Neural crest cell (in vitro differentiated cells): Measurements from ENCODE around the gene SLC36A1. TPM values are rescaled to one million over a fixed set of nuclear protein-coding genes. Genes with fewer than 3 reads are reported as not detected.

Experiments
- DNase-seq: peaks from one replicate; pipeline ENCODE4 v3.0.0; 2021; ENCODE audit warnings: low read depth, mixed read lengths, low spot score
- H3K27ac Mint-ChIP-seq: one replicate; pipeline ENCODE4 v1.8.0; 2021; ENCODE audit warnings: mild to moderate bottlenecking, mixed read lengths; ENCODE audit not compliant: unreplicated experiment
- H3K27me3 Mint-ChIP-seq: 2 replicates; pipeline ENCODE4 v1.8.0; 2021; ENCODE audit warnings: low read depth, mild to moderate bottlenecking, mixed read lengths
- H3K36me3 Mint-ChIP-seq: 2 replicates; pipeline ENCODE4 v1.8.0; 2021; ENCODE audit warnings: low read depth, mild to moderate bottlenecking, mixed read lengths
- H3K4me1 Mint-ChIP-seq: 2 replicates; pipeline ENCODE4 v1.8.0; 2021; ENCODE audit warnings: mixed read lengths
- H3K4me3 Mint-ChIP-seq: one replicate; pipeline ENCODE4 v1.8.0; 2021; ENCODE audit warnings: mild to moderate bottlenecking, mixed read lengths
- H3K9me3 Mint-ChIP-seq: 2 replicates; pipeline ENCODE4 v1.8.0; 2021; ENCODE audit warnings: mixed read lengths
- total RNA-seq: library from RNA; stranded (reverse); gene quantifications from 2 replicates; pipeline ENCODE4 v1.2.1, GENCODE V29; 2021
- TF ChIP-seq, protein P1 (sequence below): fragments of 200-600 bp; sonication (generic); conservative IDR thresholded peaks from 2 replicates; pipeline ENCODE4 v1.5.0; 2021; ENCODE audit warnings: antibody characterized with exemption, mild to moderate bottlenecking

The SLC36A1 gene
- total RNA-seq, 1 donor from 2014 or later = 19.3 TPM

DNA sequence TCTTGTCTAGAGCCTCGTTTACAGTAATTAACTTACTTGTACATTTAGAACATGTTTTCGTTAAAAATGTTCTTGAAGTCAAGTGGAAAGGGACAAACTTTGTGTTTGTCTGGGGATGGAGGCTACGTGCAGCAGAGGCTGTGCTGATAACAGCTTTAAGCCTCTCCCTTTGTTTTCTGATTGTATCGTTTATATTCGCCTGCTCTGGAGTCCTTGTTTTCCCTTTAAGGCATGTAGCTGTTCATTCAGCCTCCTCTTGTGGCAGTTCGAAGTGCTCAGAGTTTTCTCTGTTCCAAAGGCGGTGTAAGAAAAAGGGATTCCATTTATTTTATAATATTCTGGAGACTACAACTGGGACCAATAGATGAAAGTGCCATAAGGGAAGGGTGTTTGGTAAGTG, 1.9 kb downstream of the SLC36A1 start:
- DNase-seq = no peak
- Mint-ChIP-seq H3K4me1 (peaks cover 25% of the 10 kb centered on the region), H3K4me3 (peak overlapping the region; percentile 94), H3K9me3 (no peaks in the 10 kb centered on the region), H3K27ac (no peak overlapping the region), H3K36me3 (no peaks in the 10 kb centered on the region), H3K27me3 (peaks cover 6% of the 10 kb centered on the region)
- TF ChIP-seq, protein P1, sequence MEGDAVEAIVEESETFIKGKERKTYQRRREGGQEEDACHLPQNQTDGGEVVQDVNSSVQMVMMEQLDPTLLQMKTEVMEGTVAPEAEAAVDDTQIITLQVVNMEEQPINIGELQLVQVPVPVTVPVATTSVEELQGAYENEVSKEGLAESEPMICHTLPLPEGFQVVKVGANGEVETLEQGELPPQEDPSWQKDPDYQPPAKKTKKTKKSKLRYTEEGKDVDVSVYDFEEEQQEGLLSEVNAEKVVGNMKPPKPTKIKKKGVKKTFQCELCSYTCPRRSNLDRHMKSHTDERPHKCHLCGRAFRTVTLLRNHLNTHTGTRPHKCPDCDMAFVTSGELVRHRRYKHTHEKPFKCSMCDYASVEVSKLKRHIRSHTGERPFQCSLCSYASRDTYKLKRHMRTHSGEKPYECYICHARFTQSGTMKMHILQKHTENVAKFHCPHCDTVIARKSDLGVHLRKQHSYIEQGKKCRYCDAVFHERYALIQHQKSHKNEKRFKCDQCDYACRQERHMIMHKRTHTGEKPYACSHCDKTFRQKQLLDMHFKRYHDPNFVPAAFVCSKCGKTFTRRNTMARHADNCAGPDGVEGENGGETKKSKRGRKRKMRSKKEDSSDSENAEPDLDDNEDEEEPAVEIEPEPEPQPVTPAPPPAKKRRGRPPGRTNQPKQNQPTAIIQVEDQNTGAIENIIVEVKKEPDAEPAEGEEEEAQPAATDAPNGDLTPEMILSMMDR = no peak

DNA sequence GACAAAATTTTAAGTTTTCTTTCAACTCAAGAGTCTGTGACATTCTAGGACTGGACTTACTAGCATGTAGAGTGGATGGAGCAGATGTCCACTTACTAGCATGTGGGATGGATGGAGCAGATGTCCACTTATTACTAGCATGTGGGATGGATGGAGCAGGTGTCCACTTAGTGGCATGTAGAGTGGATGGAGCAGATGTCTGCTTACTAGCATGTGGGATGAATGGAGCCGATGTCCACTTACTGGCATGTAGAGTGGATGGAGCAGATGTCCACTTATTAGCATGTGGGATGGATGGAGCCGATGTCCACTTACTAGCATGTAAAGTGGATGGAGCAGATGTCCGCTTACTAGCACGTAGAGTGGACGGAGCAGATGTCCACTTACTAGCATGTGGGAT, 2.4 kb downstream of the SLC36A1 start:
- DNase-seq = no peak
- TF ChIP-seq, protein P1 = no peak
- Mint-ChIP-seq H3K27me3 (peaks cover 6% of the 10 kb centered on the region), H3K27ac (no peak overlapping the region), H3K36me3 (no peaks in the 10 kb centered on the region), H3K4me3 (peak overlapping the region; percentile 47), H3K9me3 (no peaks in the 10 kb centered on the region), H3K4me1 (peaks cover 29% of the 10 kb centered on the region)

DNA sequence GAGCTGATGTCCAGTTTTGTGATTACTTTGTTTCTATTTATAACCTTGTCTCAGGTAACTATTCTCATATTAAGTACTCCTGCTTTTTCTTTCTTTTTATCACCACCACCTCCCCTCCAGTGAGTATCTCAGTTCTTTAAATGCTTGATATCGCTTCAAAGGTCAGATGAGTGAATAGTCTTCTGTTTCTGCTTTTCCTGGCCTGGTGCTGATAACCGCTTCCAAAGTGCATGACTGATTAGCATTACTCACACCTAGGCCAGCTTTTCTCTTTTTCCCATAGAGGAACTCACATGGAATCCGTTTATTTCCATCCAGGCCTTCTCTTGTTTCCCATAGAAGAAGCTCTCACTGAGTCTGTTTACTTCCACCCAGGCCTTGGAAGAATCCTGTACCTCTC, 3.2 kb downstream of the SLC36A1 start:
- H3K36me3 Mint-ChIP-seq = no peaks in the 10 kb centered on the region
- no peaks in the 10 kb centered on the region for H3K9me3 Mint-ChIP-seq
- no peak for DNase-seq
- peaks cover 6% of the 10 kb centered on the region for H3K27me3 Mint-ChIP-seq
- H3K4me1 Mint-ChIP-seq = peaks cover 31% of the 10 kb centered on the region
- no peak overlapping the region for H3K27ac Mint-ChIP-seq
- no peak overlapping the region for H3K4me3 Mint-ChIP-seq
- TF ChIP-seq, protein P1 = no peak

DNA sequence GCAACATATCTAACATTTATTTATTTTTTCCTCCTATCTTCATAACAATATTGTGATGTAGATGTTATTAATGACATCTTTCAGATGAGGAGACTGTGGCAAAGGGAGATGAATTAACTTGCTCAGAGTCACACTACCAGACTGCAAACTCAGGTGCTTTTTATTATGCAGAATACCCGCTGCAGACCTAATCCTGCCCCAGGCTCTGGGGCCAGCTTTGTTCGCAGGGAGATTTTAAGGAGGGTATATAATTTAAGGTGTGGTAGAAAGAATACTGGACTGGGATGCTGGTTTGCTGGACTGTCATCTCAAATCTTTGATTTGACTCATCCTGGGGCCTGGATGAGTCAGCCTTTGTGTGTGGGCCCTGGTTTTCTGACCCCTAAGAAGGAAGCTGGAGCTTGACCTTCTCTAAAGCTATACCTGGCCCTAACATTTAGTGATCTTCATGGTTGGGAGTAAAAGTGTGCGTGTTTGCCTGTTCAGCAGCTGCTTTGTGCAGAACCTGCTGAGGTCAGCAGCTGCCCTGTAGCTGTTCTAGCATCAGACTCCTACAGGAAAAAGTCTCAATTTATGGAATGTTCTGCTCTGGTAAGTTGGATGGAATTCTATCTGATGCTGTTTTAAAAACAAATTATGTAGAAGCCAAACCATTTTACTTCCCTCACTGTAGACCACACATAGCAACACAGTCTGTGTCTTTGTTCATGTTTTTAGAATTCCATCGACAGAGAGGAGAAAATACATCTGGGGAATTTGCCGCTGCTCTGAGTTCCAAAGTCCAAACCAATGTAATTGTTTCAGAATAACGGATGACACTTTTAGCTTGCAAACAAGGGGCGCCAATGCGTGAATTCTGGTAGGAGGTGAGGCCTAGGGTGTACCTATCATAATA, 4.5 kb downstream of the SLC36A1 start:
- Mint-ChIP-seq H3K27me3 (peaks cover 6% of the 10 kb centered on the region), H3K27ac (no peak overlapping the region), H3K36me3 (no peaks in the 10 kb centered on the region), H3K9me3 (no peaks in the 10 kb centered on the region), H3K4me1 (peaks cover 31% of the 10 kb centered on the region), H3K4me3 (peak overlapping the region; percentile 32)
- DNase-seq = no peak
- TF ChIP-seq, protein P1 = no peak

DNA sequence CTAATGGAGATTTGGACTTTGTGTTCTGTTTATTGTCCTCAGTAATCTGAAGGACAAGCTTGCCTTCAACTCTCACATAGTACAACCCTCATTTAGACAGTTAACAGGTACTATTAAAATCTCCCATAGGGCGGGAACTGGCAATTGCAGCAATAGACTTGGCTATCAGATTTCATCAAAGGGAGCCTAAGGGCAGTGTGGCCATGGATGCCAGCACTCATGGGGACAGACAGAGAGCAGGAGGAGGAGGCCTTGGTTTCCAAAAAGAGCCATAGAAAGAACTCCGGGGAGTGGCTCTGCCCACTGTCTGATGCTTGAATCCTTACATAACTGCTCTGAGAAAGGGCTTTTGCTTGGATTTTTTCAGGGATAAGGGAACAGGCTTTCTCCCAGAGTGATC, 6.8 kb downstream of the SLC36A1 start:
- H3K27ac Mint-ChIP-seq = no peak overlapping the region
- no peaks in the 10 kb centered on the region for H3K36me3 Mint-ChIP-seq
- no peak for DNase-seq
- TF ChIP-seq, protein P1 = no peak
- H3K27me3 Mint-ChIP-seq = no peaks in the 10 kb centered on the region
- H3K4me1 Mint-ChIP-seq = peaks cover 17% of the 10 kb centered on the region
- H3K4me3 Mint-ChIP-seq = no peak overlapping the region
- H3K9me3 Mint-ChIP-seq = no peaks in the 10 kb centered on the region
